ENCODE measurements around the gene NTNG1.

The NTNG1 gene

DNA sequence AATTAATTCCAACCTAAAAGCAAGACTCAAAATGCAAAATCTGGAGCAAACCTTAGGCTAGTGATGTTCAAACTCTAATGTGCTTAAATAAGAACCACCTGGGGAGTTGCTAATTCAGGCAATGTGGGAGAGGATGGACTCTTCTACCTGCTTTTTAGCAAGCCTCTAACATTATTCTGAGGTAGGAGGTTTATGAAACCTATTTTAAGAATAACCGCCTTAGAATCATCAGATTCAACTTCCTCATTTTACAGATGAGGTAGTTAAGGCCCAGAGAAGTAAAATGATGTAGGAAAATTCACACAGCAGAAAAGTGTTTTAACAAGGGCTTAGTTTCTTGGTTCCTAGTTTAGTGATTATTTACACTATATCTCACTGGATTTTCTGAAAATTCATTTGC is 8.6 kb upstream of the NTNG1 start:
- DNase-seq (ENCODE audit: extremely low spot score): no peak
- TF ChIP-seq FOXK2 (IDR thresholded peaks at IDR 0.05): no peak
- TF ChIP-seq, protein P1, sequence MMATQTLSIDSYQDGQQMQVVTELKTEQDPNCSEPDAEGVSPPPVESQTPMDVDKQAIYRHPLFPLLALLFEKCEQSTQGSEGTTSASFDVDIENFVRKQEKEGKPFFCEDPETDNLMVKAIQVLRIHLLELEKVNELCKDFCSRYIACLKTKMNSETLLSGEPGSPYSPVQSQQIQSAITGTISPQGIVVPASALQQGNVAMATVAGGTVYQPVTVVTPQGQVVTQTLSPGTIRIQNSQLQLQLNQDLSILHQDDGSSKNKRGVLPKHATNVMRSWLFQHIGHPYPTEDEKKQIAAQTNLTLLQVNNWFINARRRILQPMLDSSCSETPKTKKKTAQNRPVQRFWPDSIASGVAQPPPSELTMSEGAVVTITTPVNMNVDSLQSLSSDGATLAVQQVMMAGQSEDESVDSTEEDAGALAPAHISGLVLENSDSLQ (IDR thresholded peaks at IDR 0.05): no peak
- TF ChIP-seq ZNF384 (IDR thresholded peaks at IDR 0.05): no peak
- no peak for TF ChIP-seq NFRKB (IDR thresholded peaks at IDR 0.05)
- TF ChIP-seq HDGF (IDR thresholded peaks at IDR 0.05; ENCODE audit: borderline replicate concordance): no peak
- POLR2A ChIA-PET: interaction anchor here (1.0 kb wide), 1 partner anchor 8 kb away, joined by 4 read pairs; no protein-coding TSS in a partner anchor
- CTCF ChIA-PET: interaction anchor here (1.0 kb wide), 1 partner anchor 10 kb away, joined by 3 read pairs; no protein-coding TSS in a partner anchor

- no peak for TF ChIP-seq FOXM1 (IDR thresholded peaks at IDR 0.05; ENCODE audit: borderline replicate concordance)
- no peak for TF ChIP-seq HDGF (IDR thresholded peaks at IDR 0.05; ENCODE audit: borderline replicate concordance)
- TF ChIP-seq L3MBTL2 (conservative IDR thresholded peaks at IDR 0.05): no peak
- TF ChIP-seq ZNF384 (IDR thresholded peaks at IDR 0.05): no peak
- no peak for TF ChIP-seq NFRKB (IDR thresholded peaks at IDR 0.05)
- TF ChIP-seq SP1 (IDR thresholded peaks at IDR 0.05): no peak
- TF ChIP-seq ELF4 (IDR thresholded peaks at IDR 0.05): no peak
- no peak for TF ChIP-seq SUZ12 (IDR thresholded peaks at IDR 0.05)
- no peak for TF ChIP-seq LEF1 (IDR thresholded peaks at IDR 0.05; ENCODE audit: borderline replicate concordance)
- TF ChIP-seq, protein P1 (IDR thresholded peaks at IDR 0.05): no peak
- TF ChIP-seq FOXK2 (IDR thresholded peaks at IDR 0.05): no peak
- no peak for TF ChIP-seq CTBP1 (IDR thresholded peaks at IDR 0.05; ENCODE audit: borderline replicate concordance)
- TF ChIP-seq TARDBP (IDR thresholded peaks at IDR 0.05): no peak
- no peak for TF ChIP-seq ARNT (IDR thresholded peaks at IDR 0.05)
- no peak for TF ChIP-seq FOXA1 (IDR thresholded peaks at IDR 0.05)
- TF ChIP-seq BHLHE40 (IDR thresholded peaks at IDR 0.05; ENCODE audit: borderline replicate concordance): no peak
- CTCF ChIA-PET: no interaction called here
- DNase-seq (ENCODE audit: extremely low spot score): no peak
Measured at GRCh38 chr1:107132780-107133179, 8.1 kb upstream of the NTNG1 start.

DNA sequence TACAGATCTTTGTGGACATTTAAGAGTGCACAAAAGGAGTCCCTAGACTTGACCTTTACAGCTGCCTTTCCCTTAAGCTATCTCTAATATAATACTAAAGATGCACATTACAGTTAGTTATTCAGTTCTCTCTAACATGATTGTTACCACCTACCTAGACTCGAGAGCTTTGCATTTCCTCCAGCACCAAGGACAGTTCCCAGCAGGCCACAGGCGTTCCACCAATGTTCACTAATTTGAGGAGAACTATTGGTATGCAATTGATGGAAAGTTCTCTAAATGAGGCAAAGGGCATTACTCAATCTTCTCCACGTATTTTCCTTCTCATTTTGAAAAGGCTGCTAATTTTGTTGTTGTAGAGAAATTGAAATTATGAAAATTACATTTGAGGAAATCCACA is 5.4 kb upstream of the NTNG1 start:
- DNase-seq (ENCODE audit: extremely low spot score): peak; percentile 38
- POLR2A ChIA-PET: interaction anchor here (1.1 kb wide), 1 partner anchor 78 kb away, joined by 3 read pairs; the partner anchor contains the start of gene PRMT6

More at GRCh38 chr1:107132780-107133179, 8.1 kb upstream of the NTNG1 start:
- POLR2A ChIA-PET: no interaction called here

DNA sequence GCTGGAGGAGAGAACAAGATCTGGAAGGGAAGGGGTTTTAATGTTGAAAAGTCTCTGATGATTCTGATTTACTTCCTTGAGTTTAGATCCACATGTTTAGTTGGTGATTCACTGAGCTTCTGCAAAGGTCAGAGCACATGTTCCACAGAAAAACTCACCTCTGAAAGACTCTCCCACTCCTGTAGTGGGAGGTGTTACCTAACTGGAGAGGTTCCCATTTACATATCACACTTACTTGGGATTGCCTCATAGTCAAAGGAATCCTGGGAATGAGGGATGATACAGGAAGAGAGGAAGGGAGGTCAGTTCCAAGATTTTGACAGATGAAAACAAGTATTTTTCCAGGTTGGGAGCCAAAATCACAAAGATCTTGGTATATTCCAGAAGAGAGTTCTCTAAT is 2.7 kb upstream of the NTNG1 start:
- CTCF ChIA-PET: no interaction called here
- TF ChIP-seq FOXM1 (IDR thresholded peaks at IDR 0.05; ENCODE audit: borderline replicate concordance) (no peak), HDGF (IDR thresholded peaks at IDR 0.05; ENCODE audit: borderline replicate concordance) (no peak), BHLHE40 (IDR thresholded peaks at IDR 0.05; ENCODE audit: borderline replicate concordance) (no peak), SUZ12 (IDR thresholded peaks at IDR 0.05) (no peak), CTBP1 (IDR thresholded peaks at IDR 0.05; ENCODE audit: borderline replicate concordance) (no peak), FOXA1 (IDR thresholded peaks at IDR 0.05) (no peak), L3MBTL2 (conservative IDR thresholded peaks at IDR 0.05) (no peak), SP1 (IDR thresholded peaks at IDR 0.05) (no peak), ARNT (IDR thresholded peaks at IDR 0.05) (no peak)
- TF ChIP-seq, protein P1 (IDR thresholded peaks at IDR 0.05): no peak
- POLR2A ChIA-PET: no interaction called here
- DNase-seq (ENCODE audit: extremely low spot score): no peak

More for the DNA sequence above, 5.4 kb upstream of the NTNG1 start:
- CTCF ChIA-PET: no interaction called here
- TF ChIP-seq BHLHE40 (IDR thresholded peaks at IDR 0.05; ENCODE audit: borderline replicate concordance) (no peak), SP1 (IDR thresholded peaks at IDR 0.05) (no peak), ZNF384 (IDR thresholded peaks at IDR 0.05) (no peak), HDGF (IDR thresholded peaks at IDR 0.05; ENCODE audit: borderline replicate concordance) (no peak), SUZ12 (IDR thresholded peaks at IDR 0.05) (no peak), CTBP1 (IDR thresholded peaks at IDR 0.05; ENCODE audit: borderline replicate concordance) (no peak), ARNT (IDR thresholded peaks at IDR 0.05) (no peak), ELF4 (IDR thresholded peaks at IDR 0.05) (no peak), FOXK2 (IDR thresholded peaks at IDR 0.05) (no peak), FOXA1 (IDR thresholded peaks at IDR 0.05) (no peak), L3MBTL2 (conservative IDR thresholded peaks at IDR 0.05) (no peak), TARDBP (IDR thresholded peaks at IDR 0.05) (no peak)
- TF ChIP-seq, protein P1 (IDR thresholded peaks at IDR 0.05): no peak

- TF ChIP-seq TARDBP (IDR thresholded peaks at IDR 0.05): no peak
- no peak for TF ChIP-seq L3MBTL2 (conservative IDR thresholded peaks at IDR 0.05)
- no peak for TF ChIP-seq FOXM1 (IDR thresholded peaks at IDR 0.05; ENCODE audit: borderline replicate concordance)
- no peak for TF ChIP-seq ARNT (IDR thresholded peaks at IDR 0.05)
- no peak for TF ChIP-seq CTBP1 (IDR thresholded peaks at IDR 0.05; ENCODE audit: borderline replicate concordance)
- no peak for TF ChIP-seq ZNF384 (IDR thresholded peaks at IDR 0.05)
- TF ChIP-seq, protein P1 (IDR thresholded peaks at IDR 0.05): no peak
- TF ChIP-seq HDGF (IDR thresholded peaks at IDR 0.05; ENCODE audit: borderline replicate concordance): no peak
- ChIA-PET CTCF (no interaction called here), POLR2A (no interaction called here)
- no peak for DNase-seq (ENCODE audit: extremely low spot score)
Measured at GRCh38 chr1:107138767-107139445, 1.9 kb upstream of the NTNG1 start.

All from HEK293T (cell line).